Parathyroid adenoma (tissue), 2 donors: ENCODE measurements around the gene DPAGT1.
A peak's percentile ranks its signal among the peaks of the same experiment; 100 is the strongest.

Source experiments
- H2AFZ ChIP-seq: fragments of 300-600 bp; sonication (generic); one replicate; pipeline ENCODE4 v1.7.0; 2017; ENCODE audit warnings: antibody characterized with exemption, mild to moderate bottlenecking
- H3K27ac ChIP-seq: fragments of 300-600 bp; sonication (generic); one replicate; pipeline ENCODE4 v1.7.0; 2017
- H3K27me3 ChIP-seq: fragments of 300-600 bp; sonication (generic); one replicate; pipeline ENCODE4 v1.7.0; 2017; ENCODE audit warnings: low read length; ENCODE audit not compliant: control insufficient read depth, insufficient read depth
- H3K36me3 ChIP-seq: fragments of 300-600 bp; sonication (generic); one replicate; pipeline ENCODE4 v1.7.0; 2017; ENCODE audit warnings: low read length; ENCODE audit not compliant: control insufficient read depth, insufficient read depth
- H3K4me1 ChIP-seq: fragments of 300-600 bp; sonication (generic); one replicate; pipeline ENCODE4 v1.7.0; 2017; ENCODE audit warnings: control low read depth
- H3K4me2 ChIP-seq: fragments of 300-600 bp; sonication (generic); one replicate; pipeline ENCODE4 v1.7.0; 2017; ENCODE audit warnings: low read length
- H3K4me3 ChIP-seq: fragments of 300-600 bp; sonication (generic); one replicate; pipeline ENCODE4 v1.7.0; 2017; ENCODE audit warnings: low read depth, low read length
- H3K79me2 ChIP-seq: fragments of 300-600 bp; sonication (generic); one replicate; pipeline ENCODE4 v1.7.0; 2017; ENCODE audit warnings: control low read depth
- H3K9ac ChIP-seq: fragments of 300-600 bp; sonication (generic); one replicate; pipeline ENCODE4 v1.7.0; 2017; ENCODE audit warnings: mild to moderate bottlenecking
- H3K9me3 ChIP-seq: fragments of 300-600 bp; sonication (generic); one replicate; pipeline ENCODE4 v1.7.0; 2017; ENCODE audit warnings: low read length; ENCODE audit not compliant: control insufficient read depth
- TF ChIP-seq, protein P1 (sequence below): fragments of 300-600 bp; sonication (generic); IDR thresholded peaks from one replicate; pipeline ENCODE4 v1.7.0; 2017; ENCODE audit warnings: antibody characterized with exemption, mild to moderate bottlenecking
- donor health status: primary hyperparathyroidism.

Gene DPAGT1

DNA sequence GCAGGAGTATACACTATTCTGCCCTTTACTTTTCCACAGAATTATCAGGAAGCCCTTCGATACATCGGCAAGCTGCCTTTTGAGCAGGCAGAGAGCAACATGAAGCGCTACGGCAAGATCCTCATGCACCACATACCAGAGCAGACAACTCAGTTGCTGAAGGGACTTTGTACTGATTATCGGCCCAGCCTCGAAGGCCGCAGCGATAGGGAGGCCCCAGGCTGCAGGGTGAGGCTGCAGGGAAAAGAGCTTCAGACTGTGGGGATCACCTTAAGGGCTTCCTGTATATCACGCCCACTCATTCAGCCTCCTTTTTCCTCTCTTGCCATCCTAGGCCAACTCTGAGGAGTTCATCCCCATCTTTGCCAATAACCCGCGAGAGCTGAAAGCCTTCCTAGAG lies 23.8 kb downstream of the DPAGT1 start:
- Histone ChIP-seq H3K9me3 (no peaks in the 10 kb centered on the region), H2AFZ (no peak overlapping the region), H3K9ac (no peak overlapping the region), H3K79me2 (no peaks in the 10 kb centered on the region), H3K27me3 (no peaks in the 10 kb centered on the region), H3K27ac (no peak overlapping the region), H3K36me3 (no peaks in the 10 kb centered on the region), H3K4me1 (no peaks in the 10 kb centered on the region), H3K4me3 (no peak overlapping the region), H3K4me2 (no peak overlapping the region)
- TF ChIP-seq, protein P1, sequence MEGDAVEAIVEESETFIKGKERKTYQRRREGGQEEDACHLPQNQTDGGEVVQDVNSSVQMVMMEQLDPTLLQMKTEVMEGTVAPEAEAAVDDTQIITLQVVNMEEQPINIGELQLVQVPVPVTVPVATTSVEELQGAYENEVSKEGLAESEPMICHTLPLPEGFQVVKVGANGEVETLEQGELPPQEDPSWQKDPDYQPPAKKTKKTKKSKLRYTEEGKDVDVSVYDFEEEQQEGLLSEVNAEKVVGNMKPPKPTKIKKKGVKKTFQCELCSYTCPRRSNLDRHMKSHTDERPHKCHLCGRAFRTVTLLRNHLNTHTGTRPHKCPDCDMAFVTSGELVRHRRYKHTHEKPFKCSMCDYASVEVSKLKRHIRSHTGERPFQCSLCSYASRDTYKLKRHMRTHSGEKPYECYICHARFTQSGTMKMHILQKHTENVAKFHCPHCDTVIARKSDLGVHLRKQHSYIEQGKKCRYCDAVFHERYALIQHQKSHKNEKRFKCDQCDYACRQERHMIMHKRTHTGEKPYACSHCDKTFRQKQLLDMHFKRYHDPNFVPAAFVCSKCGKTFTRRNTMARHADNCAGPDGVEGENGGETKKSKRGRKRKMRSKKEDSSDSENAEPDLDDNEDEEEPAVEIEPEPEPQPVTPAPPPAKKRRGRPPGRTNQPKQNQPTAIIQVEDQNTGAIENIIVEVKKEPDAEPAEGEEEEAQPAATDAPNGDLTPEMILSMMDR: no peak

DNA sequence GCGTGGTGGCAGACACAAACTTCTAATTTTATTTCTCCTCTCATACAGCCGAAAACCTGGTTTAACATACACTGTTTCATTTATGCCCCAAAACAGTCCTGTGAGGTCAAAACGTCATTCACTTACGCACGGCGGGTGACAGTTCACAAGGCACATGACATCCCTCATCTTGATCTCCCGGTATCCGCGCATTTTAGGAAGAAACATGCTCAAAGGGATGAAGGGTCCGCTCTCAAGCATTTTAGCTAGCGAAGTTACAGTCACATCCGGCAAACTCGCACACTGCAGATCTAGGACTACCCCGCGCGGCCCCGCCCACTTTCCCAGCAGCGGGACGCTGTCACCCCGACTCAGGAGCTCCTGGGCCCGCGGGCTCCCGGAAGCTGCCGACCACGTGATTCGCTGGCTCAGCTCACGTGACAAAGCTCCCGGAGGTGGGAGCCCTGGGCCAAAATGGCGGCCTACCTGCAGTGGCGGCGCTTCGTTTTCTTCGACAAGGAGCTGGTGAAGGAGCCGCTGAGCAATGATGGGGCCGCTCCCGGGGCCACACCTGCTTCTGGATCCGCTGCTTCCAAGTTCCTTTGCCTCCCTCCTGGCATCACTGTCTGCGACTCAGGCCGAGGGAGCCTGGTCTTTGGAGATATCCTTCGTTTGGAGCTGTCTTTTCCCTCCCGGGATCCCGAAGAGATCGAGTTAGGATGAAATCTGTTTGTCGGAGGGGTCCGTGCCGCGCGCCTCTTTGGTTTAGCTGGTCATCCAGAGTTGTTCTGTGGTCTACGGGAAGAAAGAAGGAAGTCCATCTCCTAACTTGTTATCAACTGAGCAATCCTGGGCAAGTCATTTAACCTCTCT lies 34.1 kb downstream of the DPAGT1 start, which contains the start of gene VPS11:
Gene VPS11 (plus strand): TSS at position 448 of the 852 bp plus-strand sequence. CDS start 6 bp downstream, at position 454.
- Histone ChIP-seq H3K27ac (peak within 1 kb of the TSS; percentile 87), H3K27me3 (no peaks in the 10 kb centered on the region), H3K36me3 (no peaks in the 10 kb centered on the region), H3K4me2 (peak within 1 kb of the TSS; percentile 74), H3K9ac (peak within 1 kb of the TSS; percentile 80), H3K79me2 (peaks cover 4% of the 10 kb centered on the region), H3K9me3 (no peaks in the 10 kb centered on the region), H2AFZ (peak within 1 kb of the TSS; percentile 96), H3K4me3 (peak within 1 kb of the TSS; percentile 92), H3K4me1 (no peaks in the 10 kb centered on the region)
- TF ChIP-seq, protein P1: no peak

DNA sequence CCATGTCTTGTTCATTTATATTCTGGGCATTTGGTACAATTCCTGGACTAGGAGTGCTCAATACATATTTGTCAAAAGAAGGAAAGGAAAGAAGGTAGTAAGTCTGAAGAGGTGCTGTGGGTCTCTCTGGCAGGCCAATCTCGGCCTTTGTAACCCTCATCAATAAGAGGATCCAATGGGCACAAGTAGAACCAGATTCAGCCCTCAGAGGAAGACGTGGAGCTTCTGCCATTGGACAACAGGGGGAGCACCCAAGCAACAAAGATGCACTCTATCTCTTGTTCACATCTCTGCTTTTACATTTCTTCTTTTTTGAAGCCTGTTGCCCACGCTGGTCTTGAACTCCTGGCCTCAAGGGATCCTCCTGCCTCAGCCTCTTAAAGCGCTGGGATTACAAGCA lies 36.3 kb downstream of the DPAGT1 start:
- Histone ChIP-seq H3K27me3 (no peaks in the 10 kb centered on the region), H3K36me3 (no peaks in the 10 kb centered on the region), H3K4me1 (no peaks in the 10 kb centered on the region), H3K9me3 (no peaks in the 10 kb centered on the region), H3K4me2 (no peak overlapping the region), H3K27ac (no peak overlapping the region), H3K9ac (no peak overlapping the region), H2AFZ (no peak overlapping the region), H3K79me2 (peaks cover 4% of the 10 kb centered on the region), H3K4me3 (no peak overlapping the region)
- TF ChIP-seq, protein P1: no peak

DNA sequence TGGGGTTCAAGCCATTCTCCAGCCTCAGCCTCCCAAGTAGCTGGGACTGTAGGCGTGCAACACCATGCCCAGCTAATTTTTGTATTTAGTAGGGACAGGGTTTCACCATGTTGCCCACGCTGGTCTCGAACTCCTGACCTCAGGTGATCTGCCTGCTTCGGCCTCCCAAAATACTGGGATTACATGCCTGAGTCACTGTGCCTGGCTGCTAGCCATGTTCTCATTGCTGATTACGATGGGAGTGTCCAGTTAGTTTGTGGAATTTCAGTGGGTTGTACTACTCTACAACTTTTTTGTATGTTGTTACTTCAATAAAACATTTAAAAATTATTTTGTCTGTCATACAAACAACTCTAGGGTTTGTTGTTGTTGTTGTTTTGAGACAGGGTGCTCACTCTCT lies 38.9 kb downstream of the DPAGT1 start:
- Histone ChIP-seq H3K36me3 (no peaks in the 10 kb centered on the region), H3K4me3 (no peak overlapping the region), H3K9ac (no peak overlapping the region), H3K27me3 (no peaks in the 10 kb centered on the region), H3K4me1 (no peaks in the 10 kb centered on the region), H3K27ac (no peak overlapping the region), H2AFZ (no peak overlapping the region), H3K9me3 (no peaks in the 10 kb centered on the region), H3K4me2 (no peak overlapping the region), H3K79me2 (peaks cover under 1% of the 10 kb centered on the region)
- TF ChIP-seq, protein P1: no peak
